Calu3 (cell line): Measurements from ENCODE around the gene NDUFA6. TPM values are rescaled to one million over a fixed set of nuclear protein-coding genes. Genes with fewer than 3 reads are reported as not detected.
"Not testable (repeated sequence)": the region's sequence is repeated elsewhere in the genome, so short reads cannot be mapped to it uniquely, and the experiment has no call there.

Experiments
- BruUV-seq: library from RNA; stranded (reverse); fragments of 400-500 nt; replicated peaks from 2 replicates; lab custom pipeline; 2021; lab: Mats Ljungman, UMichigan
- CTCF ChIA-PET: fragments of 300-600 bp; sonication (Branson Sonifier 250); formaldehyde crosslinking; loops from one replicate; lab custom pipeline; 2022; ENCODE audit warnings: antibody characterized with exemption; lab: Charles Lee
- DNase-seq: peaks from one replicate; pipeline ENCODE4 v3.0.0; 2022
- H3K27ac Mint-ChIP-seq: one replicate; pipeline ENCODE4 v1.8.0; 2022; ENCODE audit warnings: mixed read lengths; ENCODE audit not compliant: unreplicated experiment
- H3K27me3 Mint-ChIP-seq: one replicate; pipeline ENCODE4 v1.8.0; 2022; ENCODE audit warnings: mixed read lengths; ENCODE audit not compliant: unreplicated experiment
- H3K36me3 Mint-ChIP-seq: one replicate; pipeline ENCODE4 v1.8.0; 2022; ENCODE audit warnings: mild to moderate bottlenecking, moderate library complexity, mixed read lengths; ENCODE audit not compliant: insufficient read depth, unreplicated experiment
- H3K4me1 Mint-ChIP-seq: one replicate; pipeline ENCODE4 v1.8.0; 2022; ENCODE audit warnings: mild to moderate bottlenecking, low read depth, mixed read lengths; ENCODE audit not compliant: unreplicated experiment
- H3K4me3 Mint-ChIP-seq: one replicate; pipeline ENCODE4 v1.8.0; 2022; ENCODE audit warnings: mild to moderate bottlenecking, low read depth, moderate library complexity, mixed read lengths; ENCODE audit not compliant: unreplicated experiment
- H3K9me3 Mint-ChIP-seq: one replicate; pipeline ENCODE4 v1.8.0; 2022; ENCODE audit warnings: low read depth, mixed read lengths; ENCODE audit not compliant: unreplicated experiment
- CTCF ChIP-seq: fragments of 200-600 bp; IDR thresholded peaks from one replicate; pipeline ENCODE4 v1.8.0; 2022; ENCODE audit warnings: antibody characterized with exemption; ENCODE audit not compliant: unreplicated experiment
- intact Hi-C: fragments of 100-400 bp; cut with micrococcal nuclease; formaldehyde crosslinking; loops from one replicate; pipeline ENCODE4 v1.10.0; 2022; ENCODE audit not compliant: unreplicated experiment
- total RNA-seq: library from RNA; stranded (reverse); gene quantifications from 2 replicates; pipeline ENCODE4 v1.2.3, GENCODE V29; 2022

Gene NDUFA6
- total RNA-seq, 1 experiment from 2014 or later = 61.6 TPM

GRCh38 chr22:42128007-42128406 lies 37.4 kb upstream of the NDUFA6 start:
- H3K4me3 Mint-ChIP-seq, H3K4me1 Mint-ChIP-seq, DNase-seq, intact Hi-C loops, H3K9me3 Mint-ChIP-seq, H3K27me3 Mint-ChIP-seq, BruUV-seq: not testable (repeated sequence)
- peaks cover 40% of the 10 kb centered on the region for H3K36me3 Mint-ChIP-seq
- peak overlapping the region; percentile 45 for H3K27ac Mint-ChIP-seq
- CTCF ChIA-PET = interaction anchor here (0.6 kb wide), 1 partner anchor 29 kb away, joined by 6 read pairs; no protein-coding TSS in a partner anchor

- H3K9me3 Mint-ChIP-seq = no peaks in the 10 kb centered on the region
- no peaks in the 10 kb centered on the region for H3K27me3 Mint-ChIP-seq
- H3K27ac Mint-ChIP-seq = no peak overlapping the region
- peaks cover 8% of the 10 kb centered on the region for H3K4me1 Mint-ChIP-seq
- no peak for DNase-seq
- intact Hi-C loops = no loop called here
- CTCF ChIA-PET = interaction anchor here (0.6 kb wide), 1 partner anchor 30 kb away, joined by 6 read pairs; no protein-coding TSS in a partner anchor
- no peak for TF ChIP-seq CTCF
- H3K36me3 Mint-ChIP-seq = peaks cover 39% of the 10 kb centered on the region
- H3K4me3 Mint-ChIP-seq = no peak overlapping the region
- no TSS peak for BruUV-seq
Observed at GRCh38 chr22:42127606-42128005, 37.0 kb upstream of the NDUFA6 start.

GRCh38 chr22:42123529-42123928 lies 33.0 kb upstream of the NDUFA6 start:
- H3K27me3 Mint-ChIP-seq, intact Hi-C loops, H3K36me3 Mint-ChIP-seq, H3K4me3 Mint-ChIP-seq, BruUV-seq, H3K9me3 Mint-ChIP-seq, CTCF ChIA-PET, DNase-seq, H3K4me1 Mint-ChIP-seq, H3K27ac Mint-ChIP-seq: not testable (repeated sequence)

GRCh38 chr22:42120231-42121021 lies 29.9 kb upstream of the NDUFA6 start:
- H3K4me1 Mint-ChIP-seq, DNase-seq, H3K36me3 Mint-ChIP-seq, H3K27ac Mint-ChIP-seq, H3K9me3 Mint-ChIP-seq, BruUV-seq, H3K4me3 Mint-ChIP-seq, intact Hi-C loops, H3K27me3 Mint-ChIP-seq, CTCF ChIA-PET: not testable (repeated sequence)

GRCh38 chr22:42116848-42117424 lies 26.4 kb upstream of the NDUFA6 start:
- no peak for TF ChIP-seq CTCF
- intact Hi-C loops = no loop called here
- CTCF ChIA-PET = no interaction called here
- Mint-ChIP-seq H3K9me3 (peaks cover 4% of the 10 kb centered on the region), H3K36me3 (no peaks in the 10 kb centered on the region), H3K27ac (no peak overlapping the region), H3K27me3 (no peaks in the 10 kb centered on the region), H3K4me1 (no peaks in the 10 kb centered on the region), H3K4me3 (no peak overlapping the region)
- no TSS peak for BruUV-seq
- DNase-seq = no peak

- intact Hi-C loops, H3K27me3 Mint-ChIP-seq, H3K4me1 Mint-ChIP-seq, H3K27ac Mint-ChIP-seq, H3K4me3 Mint-ChIP-seq, H3K36me3 Mint-ChIP-seq, CTCF ChIA-PET, H3K9me3 Mint-ChIP-seq, BruUV-seq: not testable (repeated sequence)
- DNase-seq = peak; percentile 21
Observed at GRCh38 chr22:42115420-42115830, 24.9 kb upstream of the NDUFA6 start.
